Anterior cingulate cortex (tissue), 58 donors: ENCODE results near the gene ZBTB42.
"Not testable (repeated sequence)": the region's sequence is repeated elsewhere in the genome, so short reads cannot be mapped to it uniquely, and the experiment has no call there.

ENCODE experiments used
- DNase-seq, 58 donors: peaks; one replicate each; lab custom pipeline; 2025; lab: John Stamatoyannopoulos, UW

ZBTB42 gene

GRCh38 chr14:104826189-104826860 is 25.4 kb downstream of the ZBTB42 start:
- peak in 56 of 58 donors; percentile 18 to 90 (median 80) for DNase-seq

GRCh38 chr14:104826861-104827176 is 25.9 kb downstream of the ZBTB42 start:
- no peak for DNase-seq

- peak in 1 of 58 donors; percentile 9 for DNase-seq
Measured at GRCh38 chr14:104827177-104828055, 26.5 kb downstream of the ZBTB42 start.

- no peak for DNase-seq
Measured at GRCh38 chr14:104830781-104831180, 29.9 kb downstream of the ZBTB42 start.

- not testable (repeated sequence) for DNase-seq
Measured at GRCh38 chr14:104836171-104836935, 35.5 kb downstream of the ZBTB42 start.

- DNase-seq = no peak
Measured at GRCh38 chr14:104841730-104842129, 40.8 kb downstream of the ZBTB42 start.

GRCh38 chr14:104843006-104843405 is 42.1 kb downstream of the ZBTB42 start:
- DNase-seq = no peak

GRCh38 chr14:104843442-104844305 is 42.8 kb downstream of the ZBTB42 start:
- DNase-seq = peak in 8 of 58 donors; percentile 19 to 50 (median 37)

- peak in 4 of 58 donors; percentile 21 to 34 (median 25) for DNase-seq
Measured at GRCh38 chr14:104844306-104845032, 43.6 kb downstream of the ZBTB42 start.

GRCh38 chr14:104845033-104845666 is 44.2 kb downstream of the ZBTB42 start:
- no peak for DNase-seq

- no peak for DNase-seq
Measured at GRCh38 chr14:104845834-104846441, 45.0 kb downstream of the ZBTB42 start.

- DNase-seq = no peak
Measured at GRCh38 chr14:104852280-104852663, 51.4 kb downstream of the ZBTB42 start.
